NCI-H524 treated with DMSO at 0.1 percent for 48 hours (cell line): ENCODE measurements around the gene TNFAIP1.

Experiments
- DNase-seq: peaks from one replicate; lab custom pipeline; 2025; lab: John Stamatoyannopoulos, UW

The TNFAIP1 gene

GRCh38 chr17:28371245-28372202 lies 36.0 kb downstream of the TNFAIP1 start, which contains the start of gene SARM1:
Gene SARM1 (plus strand): TSS chr17:28371694. CDS start chr17:28372033, 339 bp downstream.
- peak; percentile 82 for DNase-seq

- DNase-seq: no peak
Observed at GRCh38 chr17:28372203-28372944, 36.8 kb downstream of the TNFAIP1 start.

GRCh38 chr17:28372945-28373274 lies 37.3 kb downstream of the TNFAIP1 start:
- no peak for DNase-seq

- DNase-seq: no peak
Observed at GRCh38 chr17:28379814-28380801, 44.5 kb downstream of the TNFAIP1 start.

- no peak for DNase-seq
Observed at GRCh38 chr17:28381141-28381825, 45.7 kb downstream of the TNFAIP1 start.

GRCh38 chr17:28384281-28385036 lies 48.9 kb downstream of the TNFAIP1 start:
- DNase-seq: no peak

GRCh38 chr17:28385037-28385400 lies 49.5 kb downstream of the TNFAIP1 start:
- no peak for DNase-seq

- no peak for DNase-seq
Observed at GRCh38 chr17:28385406-28385805, 49.8 kb downstream of the TNFAIP1 start.

- no peak for DNase-seq
Observed at GRCh38 chr17:28386391-28386790, 50.8 kb downstream of the TNFAIP1 start.

- DNase-seq: no peak
Observed at GRCh38 chr17:28388106-28388505, 52.5 kb downstream of the TNFAIP1 start.

GRCh38 chr17:28390141-28390540 lies 54.6 kb downstream of the TNFAIP1 start:
- DNase-seq: no peak

GRCh38 chr17:28390563-28390962 lies 55.0 kb downstream of the TNFAIP1 start:
- no peak for DNase-seq

GRCh38 chr17:28390984-28391383 lies 55.4 kb downstream of the TNFAIP1 start:
- DNase-seq: no peak

GRCh38 chr17:28391401-28391800 lies 55.8 kb downstream of the TNFAIP1 start:
- DNase-seq: no peak

GRCh38 chr17:28392491-28392890 lies 56.9 kb downstream of the TNFAIP1 start:
- no peak for DNase-seq

GRCh38 chr17:28394337-28395116 lies 59.0 kb downstream of the TNFAIP1 start:
- no peak for DNase-seq

- no peak for DNase-seq
Observed at GRCh38 chr17:28395426-28395825, 59.9 kb downstream of the TNFAIP1 start.

- DNase-seq: no peak
Observed at GRCh38 chr17:28395968-28396367, 60.4 kb downstream of the TNFAIP1 start.
